WERI-Rb-1 (cell line): Measurements from ENCODE around the gene MS4A3.

ENCODE experiments used
- DNase-seq: peaks from one replicate; pipeline ENCODE4 v3.0.0-alpha.2; 2020
- H3K27ac ChIP-seq: fragments of 250-450 bp; sonication (Bioruptor Pico); 2 replicates; pipeline ENCODE4 v1.5.1; 2020; ENCODE audit warnings: mild to moderate bottlenecking, moderate library complexity
- H3K27me3 ChIP-seq: fragments of 250-450 bp; sonication (Bioruptor Pico); 2 replicates; pipeline ENCODE4 v1.5.1; 2021; ENCODE audit warnings: mild to moderate bottlenecking, low read depth, moderate library complexity; ENCODE audit not compliant: insufficient read depth, severe bottlenecking
- H3K36me3 ChIP-seq: fragments of 250-450 bp; sonication (Bioruptor Pico); 2 replicates; pipeline ENCODE4 v1.5.1; 2020; ENCODE audit warnings: mild to moderate bottlenecking, moderate library complexity
- H3K4me3 ChIP-seq: 2 replicates; pipeline ENCODE4 v1.5.1; 2011; ENCODE audit warnings: low read depth, mild to moderate bottlenecking, control low read depth, low read length
- H3K9me3 ChIP-seq: fragments of 250-450 bp; sonication (Bioruptor Pico); 2 replicates; pipeline ENCODE4 v1.5.1; 2021; ENCODE audit warnings: mild to moderate bottlenecking, moderate library complexity; ENCODE audit not compliant: severe bottlenecking
- CTCF ChIP-seq: IDR thresholded peaks from 2 replicates; pipeline ENCODE4 v1.5.1; 2011; ENCODE audit warnings: low read depth, mild to moderate bottlenecking, control low read depth, inconsistent platforms, low read length

The MS4A3 gene

GRCh38 chr11:60077216-60077817, 20.9 kb downstream of the MS4A3 start:
- no peaks in the 10 kb centered on the region for H3K36me3 ChIP-seq
- H3K9me3 ChIP-seq = no peaks in the 10 kb centered on the region
- no peak for TF ChIP-seq CTCF
- H3K27ac ChIP-seq = no peak overlapping the region
- DNase-seq = no peak
- H3K27me3 ChIP-seq = no peaks in the 10 kb centered on the region
- no peak overlapping the region for H3K4me3 ChIP-seq

DNA sequence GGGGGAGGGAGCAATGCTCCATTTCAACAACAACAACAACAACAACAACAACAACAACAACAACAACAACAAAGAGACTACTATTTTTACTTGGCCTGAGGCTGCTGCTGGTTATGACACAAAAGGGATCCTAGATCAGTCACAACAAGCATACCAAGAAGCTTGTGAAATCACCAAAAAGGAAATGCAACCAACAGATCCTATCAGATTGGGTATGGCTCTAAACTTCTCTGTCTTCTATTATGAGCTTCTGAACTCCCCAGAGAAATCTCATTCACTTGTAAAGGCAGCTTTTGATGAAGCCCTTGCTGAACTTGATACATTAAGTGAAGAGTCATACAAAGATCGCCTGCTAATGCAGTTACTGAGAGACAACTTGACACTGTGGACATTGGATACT, 21.5 kb downstream of the MS4A3 start:
- DNase-seq = no peak
- no peaks in the 10 kb centered on the region for H3K36me3 ChIP-seq
- H3K27ac ChIP-seq = no peak overlapping the region
- no peaks in the 10 kb centered on the region for H3K9me3 ChIP-seq
- no peak for TF ChIP-seq CTCF
- no peaks in the 10 kb centered on the region for H3K27me3 ChIP-seq
- no peak overlapping the region for H3K4me3 ChIP-seq

GRCh38 chr11:60078745-60079144, 22.3 kb downstream of the MS4A3 start:
- no peaks in the 10 kb centered on the region for H3K36me3 ChIP-seq
- no peak overlapping the region for H3K4me3 ChIP-seq
- H3K9me3 ChIP-seq = no peaks in the 10 kb centered on the region
- no peak for TF ChIP-seq CTCF
- no peaks in the 10 kb centered on the region for H3K27me3 ChIP-seq
- DNase-seq = no peak
- H3K27ac ChIP-seq = no peak overlapping the region

- no peak for DNase-seq
- no peak overlapping the region for H3K27ac ChIP-seq
- no peak for TF ChIP-seq CTCF
- H3K4me3 ChIP-seq = no peak overlapping the region
- H3K36me3 ChIP-seq = no peaks in the 10 kb centered on the region
- no peaks in the 10 kb centered on the region for H3K9me3 ChIP-seq
- no peaks in the 10 kb centered on the region for H3K27me3 ChIP-seq
Observed at GRCh38 chr11:60080535-60080934, 24.1 kb downstream of the MS4A3 start.

DNA sequence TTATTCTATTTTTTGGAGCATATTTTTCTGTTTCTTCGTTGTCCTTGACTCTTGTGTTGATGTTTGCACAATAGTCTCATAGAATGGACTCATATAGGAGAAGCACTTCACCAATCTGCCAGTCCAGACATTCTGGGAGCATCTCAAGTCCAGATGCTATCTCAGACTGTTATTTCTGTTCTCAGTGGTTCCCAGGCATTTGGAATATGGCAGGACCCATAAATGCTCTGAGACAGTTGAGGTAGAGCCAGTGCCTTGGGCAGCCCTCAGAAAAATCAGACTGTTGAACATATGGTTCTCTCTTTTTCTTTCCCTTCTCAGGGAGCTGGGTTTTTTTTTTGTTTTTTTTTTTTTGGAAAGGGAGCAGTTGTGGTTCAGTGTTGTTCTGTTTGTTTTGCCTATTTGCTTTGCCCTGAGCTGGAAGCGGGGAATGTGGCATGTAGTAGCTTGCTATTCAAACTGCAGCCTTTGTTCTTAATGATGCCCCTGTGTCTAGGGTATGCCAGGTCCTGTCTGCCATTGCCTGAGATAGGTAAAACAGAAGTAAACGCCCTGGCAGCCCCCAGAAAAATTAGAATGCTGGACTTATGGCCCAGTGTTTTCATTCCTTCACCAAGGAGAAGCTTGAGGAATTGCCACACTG, 28.3 kb downstream of the MS4A3 start:
- no peaks in the 10 kb centered on the region for H3K9me3 ChIP-seq
- no peak for DNase-seq
- no peak overlapping the region for H3K27ac ChIP-seq
- H3K27me3 ChIP-seq = no peaks in the 10 kb centered on the region
- H3K36me3 ChIP-seq = no peaks in the 10 kb centered on the region
- H3K4me3 ChIP-seq = no peak overlapping the region
- no peak for TF ChIP-seq CTCF

DNA sequence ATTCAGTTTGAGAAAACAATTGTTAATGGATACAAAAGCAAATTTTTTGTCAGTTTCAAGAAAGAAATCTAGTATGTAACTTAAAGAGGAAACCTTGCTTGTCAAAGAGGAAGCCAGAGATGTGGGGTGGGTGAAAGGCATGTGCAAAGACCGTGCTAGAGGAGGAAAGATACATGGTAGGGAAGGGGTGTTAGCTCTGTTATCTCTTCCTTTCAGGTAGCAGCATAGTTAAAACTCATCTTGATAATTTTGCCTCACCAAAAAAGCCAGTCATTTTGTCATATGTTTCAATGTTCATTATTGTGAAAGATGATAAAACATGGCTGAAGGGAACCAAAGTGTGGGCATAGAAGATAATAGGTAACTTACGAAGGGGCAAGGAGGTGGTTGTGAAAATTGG, 29.4 kb downstream of the MS4A3 start:
- no peak for DNase-seq
- Histone ChIP-seq H3K27ac (no peak overlapping the region), H3K9me3 (no peaks in the 10 kb centered on the region), H3K27me3 (no peaks in the 10 kb centered on the region), H3K36me3 (no peaks in the 10 kb centered on the region), H3K4me3 (no peak overlapping the region)
- no peak for TF ChIP-seq CTCF
